Measurements from ENCODE around the gene DDT. TPM values are rescaled to one million over a fixed set of nuclear protein-coding genes. Genes with fewer than 3 reads are reported as not detected.
"Not testable (repeated sequence)": the region's sequence is repeated elsewhere in the genome, so short reads cannot be mapped to it uniquely, and the experiment has no call there.

Gene DDT
- total and polyA plus RNA-seq, 12 donors: 62.1 to 317 (median 146) TPM

- DNase-seq: peak in 1 of 7 donors; percentile 13
- Histone ChIP-seq H3K9me3 (replicated peaks in 1 of 3) (peaks cover 0 to 3% (median 0%) of the 10 kb centered on the region in 3 donors), H3K36me3 (replicated peaks in 1 of 2) (no peaks in the 10 kb centered on the region), H3K27me3 (no peaks in the 10 kb centered on the region), H3K27ac (no peak overlapping the region), H3K4me1 (replicated peaks in 1 of 2) (peaks cover 0 to 3% of the 10 kb centered on the region in 2 donors), H3K4me3 (no peak overlapping the region)
- intact Hi-C loops (cut with DNase I): loop anchor here in 1 of 2 donors (5.0 kb wide), 1 partner anchor 47 kb away; the partner anchor contains the start of gene DDT
- no peak for TF ChIP-seq CTCF (IDR thresholded peaks at IDR 0.05)
- TF ChIP-seq POLR2A (IDR thresholded peaks at IDR 0.05): no peak
- 81 to 99% (median 95%) methylated on average over 5 to 6 of the region's 6 CpGs for WGBS, 4 donors
Observed at GRCh38 chr22:23925020-23925606, 49.1 kb downstream of the DDT start.

GRCh38 chr22:23922921-23923320, 51.3 kb downstream of the DDT start:
- Histone ChIP-seq H3K27ac (no peak overlapping the region), H3K27me3 (no peaks in the 10 kb centered on the region), H3K9me3 (replicated peaks in 1 of 3) (peaks cover 0 to 3% (median 0%) of the 10 kb centered on the region in 3 donors), H3K36me3 (replicated peaks in 1 of 2) (no peaks in the 10 kb centered on the region), H3K4me3 (no peak overlapping the region), H3K4me1 (replicated peaks in 1 of 2) (peaks cover 0 to 5% of the 10 kb centered on the region in 2 donors)
- DNase-seq: no peak
- intact Hi-C loops (cut with DNase I): no loop called here
- WGBS, 4 donors: 62 to 75% (median 75%) methylated on average over 2 of the region's 2 CpGs
- no peak for TF ChIP-seq POLR2A (IDR thresholded peaks at IDR 0.05)
- no peak for TF ChIP-seq CTCF (IDR thresholded peaks at IDR 0.05)

- H3K36me3 ChIP-seq (replicated peaks in 1 of 2); H3K4me1 ChIP-seq (replicated peaks in 1 of 2); H3K4me3 ChIP-seq; intact Hi-C loops (cut with DNase I); H3K9me3 ChIP-seq (replicated peaks in 1 of 3); H3K27me3 ChIP-seq: not testable (repeated sequence)
- 82 to 85% (median 83%) methylated on average over 13 of the region's 13 CpGs for WGBS, 4 donors
- H3K27ac ChIP-seq: peak overlapping the region in 2 of 5 donors; percentile 15 to 35
- DNase-seq: peak in 3 of 7 donors; percentile 48 to 72 (median 62)
Observed at GRCh38 chr22:23921586-23922201, 52.5 kb downstream of the DDT start.

Other genes with a start within 250 kb of the DDT start
- gene ZNF70, start 223.3 kb downstream of the DDT start, total RNA-seq: 1 to 10 TPM; 1.9 to 6.1 (median 4.9) TPM
- 1 to 10 TPM in 2 of 3 donors, under 1 TPM in 1; 0.94 to 3.8 (median 2.7) TPM for gene ZNF70, start 223.3 kb downstream of the DDT start, polyA plus RNA-seq
- gene VPREB3, start 220.0 kb downstream of the DDT start, total RNA-seq: 10 to 100 TPM in 4 of 9 donors, 1 to 10 TPM in 5; 2.2 to 38.7 (median 4.0) TPM
- 10 to 100 TPM; 16.7 to 42.2 (median 37.6) TPM for gene VPREB3, start 220.0 kb downstream of the DDT start, polyA plus RNA-seq
- gene C22orf15, start 211.5 kb downstream of the DDT start, total RNA-seq: under 1 TPM in 3 of 9 donors, not detected in 6; 0.11 to 0.26 (median 0.14) TPM
- under 1 TPM in 2 of 3 donors, not detected in 1; 0.24 to 0.80 TPM for gene C22orf15, start 211.5 kb downstream of the DDT start, polyA plus RNA-seq
- 100 to 1,000 TPM in 5 of 9 donors, 10 to 100 TPM in 3, 1 to 10 TPM in 1; 4.6 to 177 (median 118) TPM for gene CHCHD10, start 206.5 kb downstream of the DDT start, total RNA-seq
- 100 to 1,000 TPM; 199 to 528 (median 520) TPM for gene CHCHD10, start 206.5 kb downstream of the DDT start, polyA plus RNA-seq
- 1 to 10 TPM in 8 of 9 donors, under 1 TPM in 1; 0.88 to 7.4 (median 4.4) TPM for gene MMP11, start 201.6 kb downstream of the DDT start, total RNA-seq
- 1 to 10 TPM in 2 of 3 donors, under 1 TPM in 1; 0.44 to 4.3 (median 1.2) TPM for gene MMP11, start 201.6 kb downstream of the DDT start, polyA plus RNA-seq
- 10 to 100 TPM; 58.2 to 95.5 (median 81.3) TPM for gene SMARCB1, start 187.5 kb downstream of the DDT start, total RNA-seq
- 10 to 100 TPM; 41.3 to 77.0 (median 54.9) TPM for gene SMARCB1, start 187.5 kb downstream of the DDT start, polyA plus RNA-seq
- gene DERL3, start 135.4 kb downstream of the DDT start, total RNA-seq: 1 to 10 TPM in 6 of 9 donors, under 1 TPM in 2, not detected in 1; 0.36 to 3.7 (median 2.3) TPM
- gene DERL3, start 135.4 kb downstream of the DDT start, polyA plus RNA-seq: 1 to 10 TPM; 2.7 to 4.3 (median 3.8) TPM
- gene SLC2A11, start 116.6 kb downstream of the DDT start, total RNA-seq: 10 to 100 TPM; 12.8 to 30.0 (median 21.3) TPM
- 10 to 100 TPM; 11.3 to 35.3 (median 18.6) TPM for gene SLC2A11, start 116.6 kb downstream of the DDT start, polyA plus RNA-seq
- gene MIF, start 80.1 kb downstream of the DDT start, total RNA-seq: 1,000 to 10,000 TPM in 2 of 9 donors, 100 to 1,000 TPM in 7; 377 to 1,248 (median 770) TPM
- 1,000 to 10,000 TPM in 2 of 3 donors, 10 to 100 TPM in 1; 49.4 to 2,556 (median 2,290) TPM for gene MIF, start 80.1 kb downstream of the DDT start, polyA plus RNA-seq
- 100 to 1,000 TPM in 1 of 9 donors, 10 to 100 TPM in 6, 1 to 10 TPM in 2; 3.6 to 102 (median 46.8) TPM for gene GSTT2B, start 13.2 kb downstream of the DDT start, total RNA-seq
- gene GSTT2B, start 13.2 kb downstream of the DDT start, polyA plus RNA-seq: 100 to 1,000 TPM in 1 of 3 donors, 10 to 100 TPM in 2; 17.1 to 169 (median 51.2) TPM
- gene DDTL, start 7.6 kb downstream of the DDT start, total RNA-seq: 1 to 10 TPM in 4 of 9 donors, under 1 TPM in 3, not detected in 2; 0.11 to 4.2 (median 1.2) TPM
- gene DDTL, start 7.6 kb downstream of the DDT start, polyA plus RNA-seq: 1 to 10 TPM in 1 of 3 donors, under 1 TPM in 1, not detected in 1; 0.98 to 3.5 TPM
- 1 to 10 TPM in 5 of 9 donors, under 1 TPM in 4; 0.28 to 6.1 (median 1.0) TPM for gene GSTT2, start 5.7 kb upstream of the DDT start, total RNA-seq
- gene GSTT2, start 5.7 kb upstream of the DDT start, polyA plus RNA-seq: 1 to 10 TPM in 1 of 3 donors, under 1 TPM in 2; 0.24 to 1.6 (median 0.40) TPM
- not detected for gene GSTT4, start 31.0 kb upstream of the DDT start, total RNA-seq
- not detected for gene GSTT4, start 31.0 kb upstream of the DDT start, polyA plus RNA-seq
- 10 to 100 TPM; 20.0 to 63.8 (median 42.3) TPM for gene CABIN1, start 36.9 kb upstream of the DDT start, total RNA-seq
- gene CABIN1, start 36.9 kb upstream of the DDT start, polyA plus RNA-seq: 10 to 100 TPM; 15.4 to 80.9 (median 80.2) TPM
- 10 to 100 TPM in 5 of 9 donors, 1 to 10 TPM in 3, under 1 TPM in 1; 0.28 to 62.7 (median 15.2) TPM for gene SUSD2, start 207.0 kb upstream of the DDT start, total RNA-seq
- gene SUSD2, start 207.0 kb upstream of the DDT start, polyA plus RNA-seq: 10 to 100 TPM in 2 of 3 donors, 1 to 10 TPM in 1; 3.2 to 30.8 (median 23.2) TPM